GM19239 (cell line): Measurements from ENCODE around the gene BAIAP2.
"Not testable (repeated sequence)": the region's sequence is repeated elsewhere in the genome, so short reads cannot be mapped to it uniquely, and the experiment has no call there.

Source experiments
- DNase-seq: peaks from one replicate; pipeline ENCODE4 v3.0.0; 2011; ENCODE audit warnings: low spot score; ENCODE audit not compliant: insufficient read length
- FAIRE-seq: peaks from 2 replicates; lab custom pipeline; 2011; peaks lifted over from hg19 to GRCh38; lab: Jason Lieb, UNC

Gene BAIAP2

DNA sequence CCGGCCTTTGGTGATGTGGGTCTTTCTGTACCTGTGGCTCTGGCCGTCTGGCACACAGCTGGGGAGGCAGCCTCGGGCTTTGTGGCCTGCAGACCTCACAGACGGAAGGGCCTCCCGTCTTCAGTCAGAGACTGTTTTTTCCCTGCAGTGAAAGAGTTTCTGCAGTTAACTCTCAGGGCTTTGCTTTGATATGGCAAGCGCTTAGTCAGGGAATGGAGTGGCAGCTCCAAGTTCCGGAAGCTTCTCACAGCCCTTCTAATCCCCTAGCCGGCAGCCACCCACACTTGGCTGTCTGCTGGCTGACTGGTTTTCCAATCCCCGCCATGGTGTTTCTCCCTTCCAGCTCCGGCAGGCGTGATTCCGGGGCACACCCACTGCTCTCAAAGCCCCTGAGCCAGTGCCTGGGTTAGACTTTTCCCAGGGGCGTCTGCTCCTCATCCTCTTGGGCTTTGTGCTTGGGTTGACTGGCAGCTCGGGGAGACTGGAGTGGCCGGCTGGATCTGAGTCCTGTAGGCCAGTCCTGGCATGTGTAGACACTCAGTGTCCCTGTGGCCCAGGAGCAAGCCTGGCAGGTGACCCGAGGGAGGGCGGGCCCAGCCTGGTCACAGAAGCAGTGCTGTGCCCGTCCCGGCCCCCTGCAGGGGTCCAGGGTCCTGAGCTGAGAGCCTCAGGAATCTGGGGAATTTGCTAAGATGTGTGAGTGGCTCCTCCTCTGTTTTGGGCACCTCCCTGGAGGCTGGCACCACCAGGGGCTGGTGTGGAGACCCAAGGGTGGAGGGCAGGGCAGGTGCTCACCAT is 29.9 kb downstream of the BAIAP2 start:
- DNase-seq, result no peak
- FAIRE-seq, result no peak

DNA sequence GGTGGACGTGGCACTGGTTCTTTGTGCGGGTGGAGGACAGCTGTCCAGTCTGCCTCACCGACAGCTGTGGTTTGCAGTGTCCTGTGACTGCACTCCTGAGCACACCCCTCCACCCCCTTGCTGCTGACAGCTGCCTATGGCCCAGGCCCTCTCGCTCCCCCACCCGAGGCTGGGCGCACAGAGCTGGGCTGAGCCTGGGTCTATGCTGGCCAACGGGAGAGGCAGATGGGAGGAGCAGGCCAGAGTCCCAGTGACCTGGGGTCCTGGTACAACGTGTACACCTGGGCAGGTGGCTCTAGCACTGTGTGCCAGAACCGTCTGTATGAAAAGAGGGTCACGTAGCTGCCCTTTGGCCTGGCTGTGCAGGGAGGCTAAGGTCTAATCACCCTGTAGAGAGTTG is 30.5 kb downstream of the BAIAP2 start:
- FAIRE-seq (no peak), DNase-seq (no peak)

DNA sequence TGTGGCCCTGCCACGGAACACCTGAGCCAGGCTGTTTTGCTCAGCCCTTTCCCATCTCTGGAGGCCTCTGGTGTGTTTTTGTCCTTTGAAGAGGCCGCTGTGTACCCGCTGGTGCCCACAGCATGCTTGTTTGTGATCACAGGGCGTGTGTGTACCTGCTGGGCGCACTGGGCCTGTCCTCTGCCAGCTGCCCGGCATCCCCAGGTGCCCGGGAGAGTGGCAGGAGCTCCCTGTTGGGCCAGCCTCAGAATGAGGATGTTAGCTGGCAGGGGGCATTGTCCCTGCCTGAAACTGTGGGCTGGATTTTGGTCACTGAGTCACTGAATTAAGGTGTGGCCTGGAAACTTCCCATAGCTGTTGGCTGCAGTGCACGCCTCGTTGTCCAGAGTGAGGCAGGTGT is 31.1 kb downstream of the BAIAP2 start:
- FAIRE-seq, result no peak
- DNase-seq, result no peak

DNA sequence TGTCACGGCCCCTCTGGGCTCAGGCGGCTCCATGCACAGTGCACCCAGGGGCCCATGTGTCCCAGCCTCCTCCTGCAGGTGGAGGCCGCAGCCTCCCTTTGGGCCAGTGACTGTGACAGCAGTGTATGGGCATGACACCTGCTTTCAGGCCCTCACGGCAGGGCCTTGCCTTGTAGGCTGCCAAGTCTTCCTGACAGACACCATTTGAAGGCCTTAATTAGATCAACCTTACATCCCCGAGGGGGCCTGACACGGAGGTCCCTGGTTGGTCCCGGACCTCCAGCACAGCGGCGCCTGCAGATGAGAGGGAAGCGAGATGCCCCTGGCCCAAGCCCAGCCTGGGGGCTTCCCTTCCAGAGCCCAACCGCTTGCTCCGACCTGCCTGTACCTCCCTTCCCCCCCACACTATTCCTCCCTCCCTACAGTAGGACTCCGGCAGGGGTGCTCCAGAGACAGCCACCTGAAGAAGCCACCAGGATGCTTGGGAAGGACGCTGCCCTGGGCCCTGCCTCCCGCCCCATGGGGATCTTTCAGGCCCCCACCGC is 31.9 kb downstream of the BAIAP2 start:
- FAIRE-seq (no peak), DNase-seq (no peak)

DNA sequence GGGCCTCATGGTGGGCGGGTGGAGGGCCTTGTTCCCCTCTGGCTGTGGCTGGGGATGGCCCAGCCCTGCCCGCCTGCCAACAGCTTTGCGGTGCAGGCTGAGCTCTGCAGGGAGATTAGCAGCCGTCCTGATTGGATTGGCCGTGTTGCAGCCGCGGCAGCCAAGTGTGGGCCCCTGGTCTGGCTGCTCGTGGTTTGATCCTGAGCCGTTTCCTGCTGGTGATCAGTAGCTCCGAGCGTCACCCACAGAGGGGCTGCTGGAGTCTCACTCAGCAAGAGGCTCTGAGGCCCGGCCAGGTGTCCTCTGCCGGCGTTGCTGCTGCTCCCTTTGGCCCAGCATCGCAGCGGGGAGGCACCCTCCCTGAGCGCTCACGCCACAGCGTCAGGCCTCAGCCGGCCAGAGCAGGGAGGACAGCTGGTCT is 32.5 kb downstream of the BAIAP2 start:
- DNase-seq, result no peak
- FAIRE-seq, result no peak

DNA sequence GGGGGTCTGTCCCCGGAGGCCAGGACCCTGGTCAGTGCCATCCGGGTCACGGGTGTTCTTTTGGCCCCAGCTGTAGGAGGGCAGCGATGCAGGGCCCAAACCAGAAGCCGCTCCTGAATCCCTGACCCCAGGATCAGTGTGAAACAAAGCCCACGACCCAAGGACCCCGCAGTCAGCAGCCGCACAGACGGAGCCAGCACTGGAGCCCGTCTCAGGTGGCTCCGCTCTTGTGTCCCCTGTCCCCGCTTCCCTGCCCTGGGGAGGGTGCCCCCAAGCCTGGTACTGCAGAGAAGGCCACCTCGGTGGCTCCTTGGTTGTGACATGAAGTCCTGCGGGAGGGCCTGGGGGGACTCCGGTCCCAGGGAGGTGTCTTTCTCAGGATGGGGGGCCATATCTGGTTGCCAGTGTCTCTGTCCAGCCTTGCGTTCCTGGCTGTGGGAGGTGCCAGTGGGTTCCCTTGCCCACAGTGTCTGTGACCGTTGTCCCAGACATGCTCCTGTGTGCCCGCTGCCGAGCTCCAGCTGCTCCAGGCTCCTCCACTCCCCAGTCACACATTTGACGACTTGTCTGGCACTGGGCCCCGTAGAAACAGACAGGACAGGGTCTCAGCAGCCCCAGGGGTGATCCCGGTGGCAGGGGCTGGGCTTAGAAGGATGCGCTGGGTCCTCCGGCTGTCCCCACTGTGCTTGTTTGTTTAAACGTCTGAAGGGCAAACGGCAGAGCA is 33.6 kb downstream of the BAIAP2 start:
- DNase-seq (no peak), FAIRE-seq (no peak)

DNA sequence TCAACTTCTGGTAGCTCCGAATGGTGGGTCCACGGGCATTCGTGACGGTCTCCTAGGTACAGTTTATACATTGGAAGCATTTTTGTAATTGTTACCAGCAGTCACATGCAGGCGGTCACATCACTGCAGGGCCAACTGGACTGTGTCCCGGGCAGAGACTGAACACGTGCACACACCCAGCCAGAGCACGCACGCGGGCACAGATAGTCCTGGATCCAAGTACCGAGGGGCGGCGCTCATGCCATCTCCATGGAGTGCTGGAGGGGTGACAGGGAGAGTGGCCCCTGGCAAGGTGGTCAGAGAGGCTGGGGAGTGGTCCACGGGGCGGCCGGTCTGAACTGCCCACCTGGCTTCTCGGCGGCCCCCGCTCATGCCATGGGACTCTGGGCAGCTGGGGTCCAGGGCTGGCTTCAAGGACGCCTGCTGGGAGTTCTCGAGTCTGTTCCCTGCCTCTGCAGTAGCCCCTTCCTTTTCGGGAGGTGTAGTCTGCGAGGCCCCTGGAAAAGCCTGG is 34.2 kb downstream of the BAIAP2 start:
- FAIRE-seq (no peak), DNase-seq (no peak)

DNA sequence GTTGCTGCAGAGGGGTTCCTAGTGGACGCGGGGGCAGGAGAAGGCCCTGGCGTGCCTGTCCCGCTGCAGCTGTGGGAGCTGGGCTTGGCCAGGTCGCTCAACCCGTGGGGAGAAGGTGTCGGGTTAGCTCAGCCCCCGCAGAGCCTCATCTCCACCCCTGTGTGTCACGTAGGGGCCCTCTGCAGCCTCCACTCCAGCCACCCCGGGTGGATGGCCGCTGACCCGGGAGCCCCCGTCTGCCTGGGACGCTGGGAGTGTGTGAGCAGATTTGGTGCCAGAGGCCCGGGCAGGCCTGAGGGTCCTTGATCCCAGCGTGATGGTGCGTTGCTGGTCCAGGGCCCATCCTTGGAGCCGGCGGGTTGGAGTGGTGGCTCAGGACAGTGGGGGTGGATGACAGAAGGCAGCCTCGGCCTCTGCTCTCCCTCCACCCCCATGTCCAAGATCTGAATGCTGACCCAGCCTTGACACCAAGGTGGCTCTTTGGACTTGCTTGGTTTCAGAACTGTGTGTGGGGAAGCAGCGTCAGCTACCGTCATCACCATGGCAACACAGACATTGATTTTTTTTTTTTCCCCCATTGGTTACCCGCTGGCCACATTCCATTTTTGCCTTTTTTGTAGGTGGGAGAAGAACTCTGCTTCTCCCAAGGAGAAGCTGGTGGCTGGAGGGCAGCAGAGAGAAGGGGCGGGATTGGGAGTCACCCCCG is 35.7 kb downstream of the BAIAP2 start:
- no peak for DNase-seq
- no peak for FAIRE-seq

DNA sequence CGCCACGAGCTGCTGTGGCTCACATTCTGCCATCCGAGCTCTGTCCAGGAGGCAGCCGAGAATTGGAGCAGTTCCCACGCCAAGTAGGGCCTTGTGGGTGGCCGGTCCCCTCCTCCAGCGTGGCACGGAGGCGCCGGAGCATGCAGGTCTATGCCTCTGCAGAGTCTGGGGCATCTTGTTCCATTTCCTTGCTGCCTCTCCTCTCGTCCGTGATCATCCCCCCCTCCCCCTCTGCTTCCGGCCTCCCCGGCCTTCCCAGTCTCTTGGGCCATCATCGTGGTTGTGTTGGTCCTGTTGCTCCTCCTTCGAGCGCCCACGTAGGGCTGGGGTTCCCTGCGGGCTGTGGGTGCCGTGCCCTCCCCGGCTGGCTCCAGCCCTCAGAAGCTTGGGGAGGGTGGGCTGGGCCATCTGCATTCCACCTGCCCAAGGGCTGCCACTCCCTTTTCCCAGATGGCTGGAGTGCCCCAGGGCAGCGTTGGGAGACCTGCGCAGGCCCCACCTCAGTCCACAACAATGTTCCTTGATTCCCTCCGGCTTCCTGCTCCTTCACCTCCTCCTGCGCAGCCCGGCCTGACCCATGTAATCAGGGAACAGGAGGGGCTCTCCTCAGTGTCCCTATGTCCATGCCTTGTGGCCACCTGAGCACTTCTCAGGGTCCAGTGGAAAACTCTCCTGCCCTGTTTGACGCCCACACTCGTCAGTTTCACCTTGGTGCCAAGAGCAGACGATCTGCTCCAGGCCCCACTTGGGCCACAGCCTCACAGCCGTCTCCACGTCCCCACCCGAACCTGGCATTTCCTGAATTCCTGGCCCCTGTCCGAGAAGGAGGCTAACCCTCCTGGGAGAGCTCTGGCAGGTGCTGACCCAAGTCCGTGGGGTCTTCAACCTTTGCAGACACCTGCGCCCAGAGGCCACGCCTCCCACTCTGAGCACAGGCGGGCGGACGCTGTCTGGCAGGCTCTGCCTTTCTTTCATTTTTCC is 37.1 kb downstream of the BAIAP2 start:
- DNase-seq (no peak), FAIRE-seq (no peak)

DNA sequence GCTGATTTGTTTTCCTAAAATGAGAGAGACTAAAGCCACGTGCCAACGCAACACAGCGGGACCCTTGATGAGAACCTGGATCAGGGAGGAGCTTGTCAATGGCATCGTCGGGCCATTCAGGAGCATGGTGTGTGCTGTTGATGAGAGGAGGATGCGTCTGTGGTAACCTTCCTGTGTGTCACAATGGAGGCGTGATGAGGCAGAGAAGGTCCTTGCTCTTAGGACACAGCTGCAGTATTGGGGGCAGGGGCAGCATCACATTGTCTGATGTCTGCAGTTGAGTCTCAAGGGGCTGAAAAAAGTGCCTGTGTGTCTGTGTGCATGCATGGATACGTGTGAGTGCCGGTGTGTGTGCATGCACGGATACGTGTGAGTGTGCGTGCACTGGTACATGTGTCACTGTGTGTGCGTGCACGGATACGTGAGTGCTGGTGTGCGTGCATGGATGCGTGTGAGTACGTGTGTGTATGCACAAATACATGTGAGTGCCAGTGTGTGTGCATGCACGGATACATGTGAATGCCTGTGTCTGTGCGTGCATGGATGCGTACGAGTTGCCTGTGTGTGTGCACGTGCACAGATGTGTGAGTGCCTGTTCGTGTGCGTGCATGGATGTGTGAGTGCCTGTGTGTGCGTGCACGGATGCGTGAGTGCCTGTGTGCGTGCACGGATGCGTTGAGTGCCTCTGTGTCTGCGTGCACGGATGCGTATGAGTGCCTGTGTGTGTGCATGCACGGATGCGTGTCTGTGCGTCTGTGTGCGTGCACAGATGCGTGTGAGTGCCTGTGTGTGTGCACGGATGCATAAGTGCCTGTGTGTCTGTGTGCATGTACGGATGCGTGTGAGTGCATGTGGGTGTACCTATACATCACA is 39.3 kb downstream of the BAIAP2 start:
- DNase-seq (no peak), FAIRE-seq (no peak)

DNA sequence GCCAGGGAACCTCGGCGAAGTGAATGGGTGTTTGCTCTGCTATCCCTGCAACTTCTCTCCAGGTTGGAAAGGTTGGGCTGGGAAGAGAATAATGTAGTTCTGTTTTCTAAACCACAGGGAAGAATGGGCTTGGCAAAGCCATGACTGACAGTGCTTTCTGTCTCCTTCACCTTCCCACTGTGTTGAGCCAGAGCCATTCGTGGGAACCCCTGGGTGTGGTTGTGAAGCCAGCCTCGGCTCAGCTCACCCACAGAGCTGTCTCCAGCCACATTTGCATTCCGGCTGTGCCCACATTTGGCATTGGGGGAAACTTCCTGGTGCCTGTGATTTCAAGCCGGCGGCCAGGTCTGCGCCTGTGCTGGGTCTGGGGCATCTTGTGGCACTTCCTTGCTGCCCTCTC is 39.9 kb downstream of the BAIAP2 start:
- DNase-seq, result no peak
- FAIRE-seq, result no peak

DNA sequence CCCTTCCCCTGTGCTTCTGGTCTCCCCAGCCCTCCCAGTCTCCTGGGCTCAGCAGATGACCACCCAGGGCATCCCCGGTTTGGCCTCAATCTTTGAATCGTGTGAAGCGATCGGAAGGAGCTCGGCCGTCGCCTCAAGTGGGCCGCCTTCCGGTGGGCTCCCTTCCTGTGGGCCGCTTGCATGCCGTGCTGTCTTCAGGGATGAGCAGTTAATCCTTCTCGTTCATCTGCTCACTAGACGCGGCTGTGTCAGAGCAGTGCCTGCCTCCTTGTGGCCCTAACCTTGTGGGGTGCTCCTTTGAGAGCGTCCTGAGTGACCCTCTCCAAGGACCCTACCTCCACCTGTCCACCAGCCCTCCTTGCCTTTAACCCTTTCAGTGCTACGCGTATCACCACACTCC is 40.4 kb downstream of the BAIAP2 start:
- FAIRE-seq, result no peak
- no peak for DNase-seq

DNA sequence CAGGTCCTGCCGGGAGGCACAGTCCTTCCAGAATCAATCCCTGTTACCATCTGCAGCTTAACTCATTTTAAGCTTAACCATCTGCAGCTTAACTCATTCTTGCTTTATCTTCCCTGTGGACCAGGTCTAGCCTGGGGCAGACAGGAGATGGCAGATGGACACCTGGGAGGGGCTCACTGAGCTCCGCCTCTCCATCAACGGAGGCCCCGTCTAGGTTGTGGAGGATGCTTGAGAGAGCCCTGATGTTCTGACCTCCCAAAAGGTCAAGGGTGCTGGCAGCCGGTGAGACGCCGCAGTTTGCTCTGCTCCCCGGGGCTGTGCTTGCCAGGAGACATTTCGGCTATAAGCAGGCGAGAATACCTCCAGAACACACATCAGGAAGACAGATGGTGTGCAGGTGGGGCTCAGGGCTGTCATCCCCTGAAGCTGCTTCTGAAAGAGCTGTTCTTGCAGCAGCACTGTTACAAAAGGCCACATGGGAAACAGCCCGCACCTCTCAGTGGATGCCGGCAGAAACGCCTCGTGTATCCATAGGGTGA is 41.3 kb downstream of the BAIAP2 start:
- no peak for DNase-seq
- no peak for FAIRE-seq

DNA sequence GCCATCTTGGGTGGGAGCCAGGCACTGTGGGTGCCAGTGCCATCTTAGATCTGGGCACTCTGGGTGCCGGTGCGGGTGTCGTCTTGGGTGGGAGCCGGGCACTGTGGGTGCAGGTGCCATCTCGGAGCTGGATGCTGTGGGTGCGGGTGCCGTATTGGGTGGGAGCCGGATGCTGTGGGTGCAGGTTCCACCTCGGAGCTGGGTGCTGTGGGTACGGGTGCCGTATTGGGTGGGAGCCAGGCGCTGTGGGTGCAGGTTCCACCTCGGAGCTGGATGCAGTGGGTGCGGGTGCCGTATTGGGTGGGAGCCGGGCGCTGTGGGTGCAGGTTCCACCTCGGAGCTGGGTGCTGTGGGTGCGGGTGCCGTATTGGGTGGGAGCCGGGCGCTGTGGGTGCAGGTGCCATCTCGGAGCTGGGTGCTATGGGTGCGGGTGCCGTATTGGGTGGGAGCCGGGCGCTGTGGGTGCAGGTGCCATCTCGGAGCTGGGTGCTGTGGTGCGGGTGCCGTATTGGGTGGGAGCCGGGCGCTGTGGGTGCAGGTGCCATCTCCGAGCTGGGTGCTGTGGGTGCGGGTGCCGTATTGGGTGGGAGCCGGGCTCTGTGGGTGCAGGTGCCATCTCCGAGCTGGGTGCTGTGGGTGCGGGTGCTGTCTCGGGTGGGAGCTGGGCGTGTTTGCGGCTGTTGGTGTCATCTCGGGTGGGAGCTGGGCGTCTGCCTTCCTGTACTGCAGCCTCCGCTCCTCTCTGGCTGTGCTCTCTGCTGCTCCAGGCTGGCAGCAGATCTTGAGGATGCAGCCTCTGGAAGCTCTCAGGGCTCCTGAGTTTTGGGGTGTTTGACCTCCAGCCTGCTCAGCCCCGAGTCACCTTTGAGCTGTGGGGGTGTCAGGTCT is 43.3 kb downstream of the BAIAP2 start:
- not testable (repeated sequence) for DNase-seq, FAIRE-seq

DNA sequence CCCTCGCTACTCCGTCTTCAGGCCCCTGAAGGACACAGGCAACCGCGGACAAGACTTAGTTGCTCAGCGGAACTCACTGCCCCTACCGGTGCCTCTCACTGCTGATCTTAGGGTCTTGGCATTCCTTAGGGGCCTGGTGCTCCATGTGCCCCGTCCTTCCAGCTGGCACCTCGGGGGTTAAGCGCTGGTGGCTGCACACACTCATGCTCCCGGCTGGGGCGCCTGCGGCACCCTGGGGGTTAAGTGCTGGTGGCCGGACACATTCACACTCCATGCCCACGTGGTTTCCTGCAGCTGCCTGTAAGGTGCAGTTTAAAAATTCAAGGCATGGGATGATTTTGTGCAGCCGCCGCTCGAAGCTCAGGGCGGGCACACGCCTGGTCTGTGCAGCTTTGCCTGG is 45.1 kb downstream of the BAIAP2 start:
- FAIRE-seq (no peak), DNase-seq (no peak)

DNA sequence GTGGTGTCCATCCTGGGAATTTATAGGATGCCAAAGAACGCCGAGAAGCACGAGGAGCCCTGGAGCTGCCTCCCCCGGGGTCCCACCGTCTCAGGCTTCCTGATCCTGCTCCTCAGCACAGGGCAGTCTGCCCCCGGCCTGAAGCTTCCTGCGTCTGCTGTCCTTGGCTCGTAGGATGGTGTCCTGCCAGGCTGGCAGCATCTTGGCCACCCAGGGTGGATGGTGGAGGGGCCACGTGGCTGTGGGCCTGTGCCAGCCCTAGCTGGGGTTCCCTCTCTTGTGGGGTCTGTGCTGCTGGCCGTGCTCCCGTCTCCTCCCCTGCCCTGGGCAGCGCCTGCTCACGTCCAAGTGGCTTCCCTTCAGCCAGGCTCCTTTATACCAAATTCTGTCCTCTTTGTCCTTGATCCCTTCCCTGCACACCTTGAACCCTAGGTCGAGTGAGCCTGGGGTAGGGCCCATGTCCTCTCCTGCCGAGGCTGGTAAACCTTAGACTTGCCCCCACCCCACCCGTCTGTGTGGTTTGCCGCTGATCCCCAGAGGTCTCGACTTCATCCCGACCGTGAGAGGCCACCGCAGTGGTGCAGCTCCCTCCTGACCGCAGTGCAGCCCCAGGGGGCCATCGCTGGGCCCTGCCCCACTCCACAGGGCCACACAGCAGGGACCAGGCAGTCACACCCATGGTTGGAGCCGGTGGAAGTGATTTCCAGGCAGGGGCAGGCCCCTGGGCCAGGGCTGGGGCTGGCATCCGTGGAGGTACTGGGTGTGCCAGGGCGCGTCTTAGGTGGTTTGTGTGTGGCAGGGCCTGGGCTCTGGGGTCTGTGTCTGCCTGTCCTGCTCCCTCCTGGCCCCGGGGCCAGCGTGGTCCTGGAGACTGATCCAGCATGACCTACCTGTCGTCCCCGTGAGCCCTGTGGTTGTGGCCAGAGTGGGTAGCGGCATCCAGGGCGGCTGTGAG is 46.5 kb downstream of the BAIAP2 start:
- no peak for FAIRE-seq

More for the DNA sequence above, 46.5 kb downstream of the BAIAP2 start:
- DNase-seq, result no peak
